Sigmoid colon (tissue), 4 donors: ENCODE data around the gene SKAP1.

Source experiments
- EP300 ChIP-seq, 4 donors: sonication (generic); formaldehyde crosslinking; IDR thresholded peaks; one replicate each; pipeline ENCODE4 v1.6.1; 2017; ENCODE audit warnings: antibody characterized with exemption in 4 of 4
- POLR2A ChIP-seq, 2 donors: fragments of 450-650 bp; IDR thresholded peaks; one replicate each; pipeline ENCODE4 v1.6.1; 2016; ENCODE audit warnings: antibody characterized with exemption in 2 of 2, mild to moderate bottlenecking in 2 of 2, moderate library complexity in 2 of 2
- POLR2AphosphoS5 ChIP-seq, 4 donors: sonication (generic); formaldehyde crosslinking; IDR thresholded peaks; one replicate each; pipeline ENCODE4 v1.6.1; 2017; ENCODE audit warnings: antibody characterized with exemption in 4 of 4
- TF ChIP-seq, protein P1 (sequence below), 4 experiments: fragments of 450-650 bp in 3 of 4; fragments of 200-600 bp in 1 of 4; IDR thresholded peaks; one replicate each; pipeline ENCODE4 v1.5.1; 2016 to 2019; ENCODE audit warnings: antibody characterized with exemption in 4 of 4, mild to moderate bottlenecking in 3 of 4, moderate library complexity in 2 of 4

- TF ChIP-seq, protein P1, sequence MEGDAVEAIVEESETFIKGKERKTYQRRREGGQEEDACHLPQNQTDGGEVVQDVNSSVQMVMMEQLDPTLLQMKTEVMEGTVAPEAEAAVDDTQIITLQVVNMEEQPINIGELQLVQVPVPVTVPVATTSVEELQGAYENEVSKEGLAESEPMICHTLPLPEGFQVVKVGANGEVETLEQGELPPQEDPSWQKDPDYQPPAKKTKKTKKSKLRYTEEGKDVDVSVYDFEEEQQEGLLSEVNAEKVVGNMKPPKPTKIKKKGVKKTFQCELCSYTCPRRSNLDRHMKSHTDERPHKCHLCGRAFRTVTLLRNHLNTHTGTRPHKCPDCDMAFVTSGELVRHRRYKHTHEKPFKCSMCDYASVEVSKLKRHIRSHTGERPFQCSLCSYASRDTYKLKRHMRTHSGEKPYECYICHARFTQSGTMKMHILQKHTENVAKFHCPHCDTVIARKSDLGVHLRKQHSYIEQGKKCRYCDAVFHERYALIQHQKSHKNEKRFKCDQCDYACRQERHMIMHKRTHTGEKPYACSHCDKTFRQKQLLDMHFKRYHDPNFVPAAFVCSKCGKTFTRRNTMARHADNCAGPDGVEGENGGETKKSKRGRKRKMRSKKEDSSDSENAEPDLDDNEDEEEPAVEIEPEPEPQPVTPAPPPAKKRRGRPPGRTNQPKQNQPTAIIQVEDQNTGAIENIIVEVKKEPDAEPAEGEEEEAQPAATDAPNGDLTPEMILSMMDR (IDR thresholded peaks at IDR 0.05): no peak
- TF ChIP-seq POLR2AphosphoS5 (IDR thresholded peaks at IDR 0.05) (no peak), EP300 (IDR thresholded peaks at IDR 0.05) (no peak), POLR2A (IDR thresholded peaks at IDR 0.05) (no peak)
These were observed 33.5 kb upstream of the SKAP1 start for GRCh38 chr17:48463526-48463925.
